ENCODE data around the gene CTRB1. TPM values are rescaled to one million over a fixed set of nuclear protein-coding genes. Genes with fewer than 3 reads are reported as not detected.
"Not testable (repeated sequence)": the region's sequence is repeated elsewhere in the genome, so short reads cannot be mapped to it uniquely, and the experiment has no call there.

The CTRB1 gene
- total RNA-seq, 1 donor from 2014 or later = not detected

GRCh38 chr16:75219838-75220237, 1.1 kb downstream of the CTRB1 start:
- intact Hi-C loops (cut with DNase I) = no loop called here
- ATAC-seq (no peak), DNase-seq (ENCODE audit: missing footprints) (no peak)

DNA sequence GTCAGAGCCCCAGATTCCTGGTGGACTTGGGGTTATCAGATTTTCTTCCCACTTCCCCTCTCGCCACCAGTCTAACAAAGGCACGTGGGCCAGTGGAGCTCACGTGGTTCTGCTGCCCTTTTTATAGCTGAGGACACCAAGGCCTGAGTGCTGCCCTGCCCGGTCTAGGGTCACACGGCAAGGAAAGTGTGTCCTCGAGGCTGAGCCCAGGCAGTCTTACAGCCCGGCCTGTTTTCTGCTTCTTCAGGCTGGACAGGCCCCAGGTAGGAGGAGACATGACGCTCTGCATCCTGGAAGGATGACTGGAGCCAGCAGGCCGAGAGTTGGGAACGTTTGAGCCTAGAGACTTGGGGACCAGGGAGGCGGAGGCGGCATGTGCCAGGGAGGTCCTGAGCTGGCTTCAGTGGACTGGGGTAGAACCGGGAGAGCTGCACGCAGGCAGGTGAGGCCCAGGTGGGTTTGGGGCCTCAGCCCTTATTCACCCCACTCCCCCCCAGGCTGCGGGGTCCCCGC, 3.5 kb downstream of the CTRB1 start:
- ATAC-seq = no peak
- DNase-seq (ENCODE audit: missing footprints) = peak; percentile 51
- intact Hi-C loops (cut with DNase I) = no loop called here

- DNase-seq (ENCODE audit: missing footprints); intact Hi-C loops (cut with DNase I); ATAC-seq: not testable (repeated sequence)
Measured at GRCh38 chr16:75223129-75223528, 4.3 kb downstream of the CTRB1 start.

DNA sequence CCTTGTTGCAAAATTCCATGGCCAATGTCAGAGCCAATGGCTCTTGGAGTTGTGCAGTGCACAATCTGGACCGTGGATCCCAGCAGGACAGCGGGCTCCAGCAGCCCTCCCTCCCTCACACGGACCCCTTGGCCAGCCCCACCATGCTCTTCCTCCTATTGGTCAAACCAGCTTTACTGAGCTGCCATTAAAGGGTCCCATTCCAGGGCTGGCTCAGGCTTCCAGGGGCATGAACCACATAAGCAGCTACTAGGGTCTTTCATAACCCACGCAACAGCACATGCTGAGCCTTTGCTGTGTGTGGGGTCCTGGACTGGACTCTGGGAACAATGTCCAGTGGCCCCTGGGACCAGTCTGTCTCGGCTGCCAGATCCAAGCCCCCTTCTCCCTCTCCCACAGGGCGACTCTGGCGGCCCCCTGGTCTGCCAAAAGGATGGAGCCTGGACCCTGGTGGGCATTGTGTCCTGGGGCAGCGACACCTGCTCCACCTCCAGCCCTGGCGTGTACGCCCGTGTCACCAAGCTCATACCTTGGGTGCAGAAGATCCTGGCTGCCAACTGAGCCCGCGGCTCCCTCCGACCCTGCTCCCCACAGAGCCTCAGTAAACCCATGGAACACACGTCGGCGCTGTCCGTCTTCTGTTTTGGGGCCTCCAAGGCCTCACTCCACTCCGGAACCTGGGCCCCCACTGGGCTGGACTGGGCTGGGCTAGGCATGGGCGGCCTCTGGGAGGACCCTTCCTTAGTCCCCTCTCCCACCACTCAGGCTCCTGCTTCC, 5.7 kb downstream of the CTRB1 start:
- DNase-seq (ENCODE audit: missing footprints) = peak; percentile 43
- intact Hi-C loops (cut with DNase I) = loop anchor here (2.0 kb wide), 1 partner anchor 18 kb away; the partner anchor contains the start of gene CTRB2
- ATAC-seq = no peak

DNA sequence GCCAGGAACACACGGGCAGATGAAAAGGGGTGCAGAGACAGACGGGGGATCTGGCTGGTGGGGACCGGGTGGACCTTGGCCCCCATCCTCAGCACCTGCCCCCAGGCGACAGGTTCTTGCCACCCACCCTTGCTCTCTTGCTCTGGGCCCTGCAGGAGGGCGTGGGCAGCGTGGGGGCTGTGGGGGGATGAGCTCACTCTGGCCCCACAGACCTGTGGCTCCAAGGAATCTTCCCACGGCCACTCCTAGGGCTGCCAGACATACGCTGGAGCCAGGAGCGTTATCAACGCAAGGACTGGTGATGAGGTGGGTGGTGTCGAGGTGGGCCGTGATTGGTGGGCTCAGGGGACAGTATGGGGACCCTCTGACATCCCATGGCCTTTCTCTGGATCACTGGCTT, 6.3 kb downstream of the CTRB1 start:
- no peak for DNase-seq (ENCODE audit: missing footprints)
- ATAC-seq = no peak
- intact Hi-C loops (cut with DNase I) = loop anchor here (2.0 kb wide), 1 partner anchor 18 kb away; the partner anchor contains the start of gene CTRB2

- intact Hi-C loops (cut with DNase I) = loop anchor here (2.0 kb wide), 1 partner anchor 19 kb away; the partner anchor contains the start of gene CTRB2
- no peak for ATAC-seq
- no peak for DNase-seq (ENCODE audit: missing footprints)
Measured at GRCh38 chr16:75225678-75226515, 7.1 kb downstream of the CTRB1 start.

GRCh38 chr16:75226550-75227360, 8.0 kb downstream of the CTRB1 start:
- intact Hi-C loops (cut with DNase I) = no loop called here
- ATAC-seq (peak; percentile 6), DNase-seq (ENCODE audit: missing footprints) (no peak)

- ATAC-seq (no peak), DNase-seq (ENCODE audit: missing footprints) (no peak)
- intact Hi-C loops (cut with DNase I) = no loop called here
Measured at GRCh38 chr16:75227361-75228142, 8.8 kb downstream of the CTRB1 start.

GRCh38 chr16:75228143-75228976, 9.6 kb downstream of the CTRB1 start:
- intact Hi-C loops (cut with DNase I) = no loop called here
- ATAC-seq (no peak), DNase-seq (ENCODE audit: missing footprints) (no peak)

- intact Hi-C loops (cut with DNase I) = no loop called here
- DNase-seq (ENCODE audit: missing footprints) (no peak), ATAC-seq (no peak)
Measured at GRCh38 chr16:75229172-75230031, 10.6 kb downstream of the CTRB1 start.

- DNase-seq (ENCODE audit: missing footprints) = no peak
- intact Hi-C loops (cut with DNase I) = no loop called here
- ATAC-seq = no peak
Measured at GRCh38 chr16:75230471-75231110, 11.8 kb downstream of the CTRB1 start.

GRCh38 chr16:75231570-75231969, 12.8 kb downstream of the CTRB1 start:
- intact Hi-C loops (cut with DNase I) = no loop called here
- no peak for ATAC-seq

GRCh38 chr16:75233611-75233938, 14.8 kb downstream of the CTRB1 start:
- DNase-seq (ENCODE audit: missing footprints) = no peak
- ATAC-seq = no peak
- intact Hi-C loops (cut with DNase I) = no loop called here

More at GRCh38 chr16:75231570-75231969, 12.8 kb downstream of the CTRB1 start:
- DNase-seq (ENCODE audit: missing footprints) = no peak

- DNase-seq (ENCODE audit: missing footprints) = no peak
Measured at GRCh38 chr16:75234856-75235696, 16.3 kb downstream of the CTRB1 start.

GRCh38 chr16:75235721-75236193, 17.0 kb downstream of the CTRB1 start:
- no peak for ATAC-seq
- DNase-seq (ENCODE audit: missing footprints) = no peak
- intact Hi-C loops (cut with DNase I) = loop anchor here (2.0 kb wide), 1 partner anchor 149 kb away; no protein-coding TSS in a partner anchor

More at GRCh38 chr16:75234856-75235696, 16.3 kb downstream of the CTRB1 start:
- intact Hi-C loops (cut with DNase I) = loop anchor here (1.0 to 2.0 kb wide), 2 partner anchors 16 to 150 kb away; partner anchors contain the start of gene BCAR1
- ATAC-seq = no peak
